ENCODE data around the gene JAK2. TPM values are rescaled to one million over a fixed set of nuclear protein-coding genes. Genes with fewer than 3 reads are reported as not detected.

JAK2 gene
- total and polyA plus RNA-seq, 9 of the 15 experiments (the other 6 are each of a cell fraction or from before 2014, with no cell fraction given) = 4.7 to 23.4 (median 15.3) TPM

- Histone ChIP-seq H3K9me3 (replicated peaks; ENCODE audit: control insufficient read depth, insufficient read depth, low read depth, low read length) (no peaks in the 10 kb centered on the region), H3K4me1 (replicated peaks in 1 of 2; ENCODE audit: control insufficient read depth in 2 of 2, insufficient read depth in 2 of 2, low read length in 2 of 2) (no peaks in the 10 kb centered on the region), H3K9ac (ENCODE audit: insufficient read depth in 1 of 2, low read depth in 2 of 2, low read length in 2 of 2) (no peak overlapping the region), H3K4me3 (no peak overlapping the region), H2AFZ (ENCODE audit: low read depth, low read length) (no peak overlapping the region), H3K9me1 (ENCODE audit: control insufficient read depth, insufficient read depth, low read length) (no peaks in the 10 kb centered on the region), H3K36me3 (ENCODE audit: control insufficient read depth, insufficient read depth, low read length) (peaks cover 65% of the 10 kb centered on the region), H3K27ac (ENCODE audit: extremely low read depth, low read depth, low read length) (no peak overlapping the region), H4K20me1 (replicated peaks; ENCODE audit: control insufficient read depth, insufficient read depth, low read length) (no peaks in the 10 kb centered on the region), H3K79me2 (ENCODE audit: control insufficient read depth, insufficient read depth, low read length) (no peaks in the 10 kb centered on the region), H3K27me3 (ENCODE audit: control insufficient read depth in 2 of 2, insufficient read depth in 2 of 2, low read length in 2 of 2) (no peaks in the 10 kb centered on the region), H3K4me2 (ENCODE audit: insufficient read depth, low read length) (no peak overlapping the region)
- BruUV-seq (replicated peaks) = no TSS peak
- TF ChIP-seq ZBTB33 (CRISPR knock-in tag; IDR thresholded peaks at IDR 0.05) (peak; percentile 11; the same call in 1 of the 2 replicates), HOXB6 (CRISPR knock-in tag; IDR thresholded peaks at IDR 0.05; ENCODE audit: borderline replicate concordance) (no peak)
- no peak for FAIRE-seq
- in situ Hi-C loops (cut with MboI) = no loop called here
- CTCF ChIA-PET (ENCODE audit: low intra/inter-chr PET ratio) = no interaction called here
- no peak for ATAC-seq
- 97% methylated on average over 25 of the region's 30 CpGs for WGBS (ENCODE audit: insufficient coverage, low coverage, missing lambda C conversion rate)
- intact Hi-C loops (cut with micrococcal nuclease) = no loop called here
- DNase-seq (ENCODE audit: extremely low read depth in 1 of 4, low spot score in 3 of 4) = no peak
- POLR2A ChIA-PET = no interaction called here
These were observed 100.9 kb downstream of the JAK2 start for GRCh38 chr9:5085993-5086392.

- intact Hi-C loops (cut with micrococcal nuclease) = no loop called here
- BruUV-seq (replicated peaks) = no TSS peak
- Histone ChIP-seq H3K9me3 (replicated peaks; ENCODE audit: control insufficient read depth, insufficient read depth, low read depth, low read length) (no peaks in the 10 kb centered on the region), H3K9ac (ENCODE audit: insufficient read depth in 1 of 2, low read depth in 2 of 2, low read length in 2 of 2) (no peak overlapping the region), H3K27ac (ENCODE audit: extremely low read depth, low read depth, low read length) (no peak overlapping the region), H4K20me1 (replicated peaks; ENCODE audit: control insufficient read depth, insufficient read depth, low read length) (no peaks in the 10 kb centered on the region), H3K4me2 (ENCODE audit: insufficient read depth, low read length) (no peak overlapping the region), H3K79me2 (ENCODE audit: control insufficient read depth, insufficient read depth, low read length) (no peaks in the 10 kb centered on the region), H3K4me3 (no peak overlapping the region), H3K4me1 (replicated peaks in 1 of 2; ENCODE audit: control insufficient read depth in 2 of 2, insufficient read depth in 2 of 2, low read length in 2 of 2) (no peaks in the 10 kb centered on the region), H3K27me3 (ENCODE audit: control insufficient read depth in 2 of 2, insufficient read depth in 2 of 2, low read length in 2 of 2) (no peaks in the 10 kb centered on the region), H3K36me3 (ENCODE audit: control insufficient read depth, insufficient read depth, low read length) (peaks cover 31% of the 10 kb centered on the region), H2AFZ (ENCODE audit: low read depth, low read length) (no peak overlapping the region), H3K9me1 (ENCODE audit: control insufficient read depth, insufficient read depth, low read length) (no peaks in the 10 kb centered on the region)
- in situ Hi-C loops (cut with MboI) = no loop called here
- DNase-seq (ENCODE audit: extremely low read depth in 1 of 4, low spot score in 3 of 4) = no peak
- CTCF ChIA-PET (ENCODE audit: low intra/inter-chr PET ratio) = no interaction called here
- no peak for ATAC-seq
- 95% methylated on average over 2 of the region's 2 CpGs for WGBS (ENCODE audit: insufficient coverage, low coverage, missing lambda C conversion rate)
- TF ChIP-seq PKNOX1 (IDR thresholded peaks at IDR 0.05) (no peak), MEF2A (IDR thresholded peaks at IDR 0.05; ENCODE audit: control insufficient read depth, low read depth, low read length) (no peak), ZNF764 (CRISPR knock-in tag; IDR thresholded peaks at IDR 0.05; ENCODE audit: low read depth) (no peak), MTA3 (IDR thresholded peaks at IDR 0.05; ENCODE audit: borderline replicate concordance) (no peak)
- no peak for FAIRE-seq
- POLR2A ChIA-PET = no interaction called here
These were observed 104.7 kb downstream of the JAK2 start for GRCh38 chr9:5089737-5090136.
